ENCODE measurements around the gene GALNT2. TPM values are rescaled to one million over a fixed set of nuclear protein-coding genes. Genes with fewer than 3 reads are reported as not detected.

Gene GALNT2
- total RNA-seq, 2 donors from 2014 or later = 47.4 to 67.3 TPM

GRCh38 chr1:230248889-230249270 lies 181.8 kb downstream of the GALNT2 start:
- Histone ChIP-seq H3K36me3 (peaks cover 5% of the 10 kb centered on the region), H3K27me3 (no peaks in the 10 kb centered on the region), H3K4me3 (no peak overlapping the region), H3K9ac (ENCODE audit: low read depth in 2 of 2, low read length in 2 of 2) (no peak overlapping the region), H3K4me1 (no peaks in the 10 kb centered on the region), H3K9me3 (no peaks in the 10 kb centered on the region), H3K27ac (no peak overlapping the region)
- DNase-seq = no peak
- TF ChIP-seq CTCF (IDR thresholded peaks at IDR 0.05) = no peak
- intact Hi-C loops (cut with DNase I) = no loop called here

- H3K27ac ChIP-seq = no peak overlapping the region
- no peaks in the 10 kb centered on the region for H3K27me3 ChIP-seq
- TF ChIP-seq CTCF (IDR thresholded peaks at IDR 0.05) = no peak
- H3K4me3 ChIP-seq = no peak overlapping the region
- no peak overlapping the region for H3K9ac ChIP-seq (ENCODE audit: low read depth in 2 of 2, low read length in 2 of 2)
- DNase-seq = no peak
- no peaks in the 10 kb centered on the region for H3K4me1 ChIP-seq
- no peaks in the 10 kb centered on the region for H3K9me3 ChIP-seq
- H3K36me3 ChIP-seq = peaks cover 5% of the 10 kb centered on the region
- intact Hi-C loops (cut with DNase I) = no loop called here
Observed at GRCh38 chr1:230249695-230250480, 182.8 kb downstream of the GALNT2 start.

- H3K9ac ChIP-seq (ENCODE audit: low read depth in 2 of 2, low read length in 2 of 2) = no peak overlapping the region
- peaks cover 5% of the 10 kb centered on the region for H3K36me3 ChIP-seq
- no peak for TF ChIP-seq CTCF (IDR thresholded peaks at IDR 0.05)
Observed at GRCh38 chr1:230250666-230251065, 183.6 kb downstream of the GALNT2 start.

GRCh38 chr1:230251644-230252191 lies 184.7 kb downstream of the GALNT2 start:
- no peaks in the 10 kb centered on the region for H3K27me3 ChIP-seq
- H3K9me3 ChIP-seq = no peaks in the 10 kb centered on the region
- DNase-seq = no peak
- no peak overlapping the region for H3K9ac ChIP-seq (ENCODE audit: low read depth in 2 of 2, low read length in 2 of 2)
- H3K27ac ChIP-seq = no peak overlapping the region
- no peak overlapping the region for H3K4me3 ChIP-seq
- no peak for TF ChIP-seq CTCF (IDR thresholded peaks at IDR 0.05)
- intact Hi-C loops (cut with DNase I) = no loop called here
- no peaks in the 10 kb centered on the region for H3K4me1 ChIP-seq
- H3K36me3 ChIP-seq = peaks cover 5% of the 10 kb centered on the region

More at GRCh38 chr1:230250666-230251065, 183.6 kb downstream of the GALNT2 start:
- no peak for DNase-seq
- intact Hi-C loops (cut with DNase I) = no loop called here
- H3K4me1 ChIP-seq = no peaks in the 10 kb centered on the region
- H3K4me3 ChIP-seq = no peak overlapping the region
- H3K9me3 ChIP-seq = no peaks in the 10 kb centered on the region
- H3K27ac ChIP-seq = no peak overlapping the region
- H3K27me3 ChIP-seq = no peaks in the 10 kb centered on the region

- TF ChIP-seq CTCF (IDR thresholded peaks at IDR 0.05) = no peak
- intact Hi-C loops (cut with DNase I) = no loop called here
- H3K4me3 ChIP-seq = no peak overlapping the region
- no peak for DNase-seq
- no peak overlapping the region for H3K27ac ChIP-seq
- H3K4me1 ChIP-seq = no peaks in the 10 kb centered on the region
- no peaks in the 10 kb centered on the region for H3K9me3 ChIP-seq
- H3K9ac ChIP-seq (ENCODE audit: low read depth in 2 of 2, low read length in 2 of 2) = no peak overlapping the region
- H3K27me3 ChIP-seq = no peaks in the 10 kb centered on the region
- H3K36me3 ChIP-seq = peaks cover 5% of the 10 kb centered on the region
Observed at GRCh38 chr1:230253150-230253549, 186.1 kb downstream of the GALNT2 start.

Measured in colonic mucosa (tissue), 4 donors.